GM12891 (cell line): ENCODE measurements around the gene PLEKHB1.

Experiments
- POLR2A ChIP-seq: IDR thresholded peaks from 2 replicates; pipeline ENCODE4 v1.6.1; 2011; ENCODE audit warnings: low read depth, low read length, control low read depth
- POLR2AphosphoS5 ChIP-seq: IDR thresholded peaks from 2 replicates; pipeline ENCODE4 v1.6.1; 2011; ENCODE audit warnings: low read depth, low read length, control low read depth
- POU2F2 ChIP-seq: IDR thresholded peaks from 2 replicates; pipeline ENCODE4 v1.6.1; 2011; ENCODE audit warnings: low read depth, mild to moderate bottlenecking, control low read depth, low read length, moderate library complexity
- SPI1 ChIP-seq: IDR thresholded peaks from 2 replicates; pipeline ENCODE4 v1.6.1; 2011; ENCODE audit warnings: low read depth, low read length, control low read depth
- TAF1 ChIP-seq: IDR thresholded peaks from 2 replicates; pipeline ENCODE4 v1.6.1; 2011; ENCODE audit warnings: low read depth, low read length, control low read depth

GRCh38 chr11:73648121-73648520, 1.7 kb downstream of the PLEKHB1 start:
- TF ChIP-seq POLR2AphosphoS5, result no peak
- no peak for TF ChIP-seq POLR2A
- TF ChIP-seq TAF1, result no peak
- TF ChIP-seq SPI1, result no peak
- TF ChIP-seq POU2F2, result no peak
